Cardiac atrium fibroblast (primary cell): ENCODE data around the gene AMER1. TPM values are rescaled to one million over a fixed set of nuclear protein-coding genes. Genes with fewer than 3 reads are reported as not detected.

Experiments
- total RNA-seq: library from RNA; depleted of rRNA; stranded (reverse); fragments of >200 nt; gene quantifications from 2 replicates; pipeline ENCODE4 v1.2.3, GENCODE V29; 2015

Gene AMER1
- total RNA-seq, result 1.4 and 2.8 TPM in 2 replicates

DNA sequence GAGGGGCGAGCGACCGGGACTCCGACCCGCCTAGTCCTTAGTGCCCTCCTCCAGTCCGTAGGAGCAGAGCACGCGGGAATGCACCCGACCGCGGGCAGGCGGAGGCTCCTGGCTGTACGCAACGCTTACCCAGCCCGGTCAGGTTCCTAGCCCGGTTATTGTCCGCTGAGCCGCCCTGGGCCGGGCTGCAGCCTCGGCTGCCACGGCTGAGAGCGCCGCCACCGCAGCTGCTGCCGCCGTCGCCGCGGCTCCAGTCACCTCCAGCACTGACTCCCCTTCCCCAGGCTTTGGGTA lies at the start of gene AMER1:
Gene AMER1, minus strand, starts transcription at position 268 of the 294 bp plus-strand sequence. CDS start 12,422 bp downstream, outside the sequence.

DNA sequence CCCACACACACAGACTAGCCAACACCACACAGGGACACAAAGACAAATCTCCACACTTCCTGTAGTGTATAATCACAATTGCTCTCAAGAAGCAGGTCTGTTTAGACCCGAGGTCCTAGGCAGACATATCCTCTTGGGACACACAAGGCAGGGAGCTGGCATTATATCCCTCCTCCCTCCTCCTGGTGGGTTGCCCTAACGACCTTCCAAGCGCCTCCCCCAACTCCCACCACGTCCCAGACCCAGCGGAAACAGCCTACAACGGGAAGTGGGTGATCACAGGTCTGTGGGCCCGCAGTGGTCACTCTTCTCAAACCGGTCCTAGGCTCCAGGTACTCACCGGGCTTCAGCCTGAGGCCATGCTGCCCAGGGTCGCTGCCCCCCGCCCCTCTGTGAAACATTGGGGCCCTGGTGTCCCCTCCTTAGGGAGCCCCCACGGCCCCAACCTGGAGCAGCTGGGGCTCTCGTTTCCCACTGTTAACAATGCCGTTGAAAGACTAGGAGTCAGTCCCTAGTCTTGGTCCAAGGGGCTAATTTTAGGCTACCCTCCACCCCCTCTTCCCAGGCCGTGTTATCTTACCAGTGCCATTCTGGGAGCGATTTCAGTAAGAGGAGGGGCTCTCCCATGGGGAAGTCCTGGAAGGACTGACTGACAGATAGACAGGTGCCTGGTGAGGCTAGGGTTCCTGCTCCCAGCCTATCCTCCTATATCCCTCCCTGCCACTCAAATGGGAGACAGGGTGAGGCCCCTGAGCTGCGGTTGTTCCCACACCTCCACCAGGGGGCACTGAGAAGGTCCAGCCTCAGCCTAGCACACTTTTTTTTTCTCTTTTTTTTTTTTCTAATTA lies 24.8 kb upstream of the AMER1 start, which contains the start of gene ASB12:
Gene ASB12, minus strand, starts transcription at position 485 of the 848 bp plus-strand sequence. CDS start 4,957 bp downstream, outside the sequence.

Other genes with a start within 250 kb of the AMER1 start
- gene ASB12, start 24.9 kb upstream of the AMER1 start, total RNA-seq, result not detected in 2 replicates
- under 0.01 TPM in 1 of 2 replicates, not detected in the other for gene MTMR8, start 189.7 kb upstream of the AMER1 start, total RNA-seq